ENCODE measurements around the gene SGMS2. TPM values are rescaled to one million over a fixed set of nuclear protein-coding genes. Genes with fewer than 3 reads are reported as not detected.

The SGMS2 gene
- total and polyA plus RNA-seq, 2 of the 4 experiments (the other 2 are of a cell fraction) = 13.4 to 37.5 TPM

GRCh38 chr4:107856901-107857300 lies 32.2 kb downstream of the SGMS2 start:
- no peak for ATAC-seq (ENCODE audit: low read depth)
- H3K9me1 ChIP-seq (ENCODE audit: insufficient read depth, low read length) = no peaks in the 10 kb centered on the region
- no peaks in the 10 kb centered on the region for H3K36me3 ChIP-seq (ENCODE audit: control insufficient read depth, insufficient read depth, low read length)
- no peak overlapping the region for H4K8ac ChIP-seq (ENCODE audit: low read depth in 2 of 2, low read length in 2 of 2)
- H2BK120ac ChIP-seq (ENCODE audit: low read depth, low read length) = no peak overlapping the region
- no peak overlapping the region for H2BK15ac ChIP-seq (ENCODE audit: low read depth, low read length)
- no CpG with 5 or more reads among the region's 1 CpG for WGBS, 2 experiments (ENCODE audit: extremely low coverage in 2 of 2, insufficient read length in 1 of 2)
- no peak overlapping the region for H3K27ac ChIP-seq (ENCODE audit: insufficient read depth, low read length)
- ChIA-PET POLR2A (ENCODE audit: unreplicated experiment) (no interaction called here), CTCF (no interaction called here)
- TF ChIP-seq USF2 (IDR thresholded peaks at IDR 0.05; ENCODE audit: low read depth, low read length) = no peak
- TF ChIP-seq POLR2A (IDR thresholded peaks at IDR 0.05; ENCODE audit: low read depth, low read length) = no peak
- no peak for TF ChIP-seq NFE2L2 (IDR thresholded peaks at IDR 0.05; ENCODE audit: low read depth, low read length)
- no peak for TF ChIP-seq FOS (IDR thresholded peaks at IDR 0.05; ENCODE audit: low read depth, low read length)
- no peak for TF ChIP-seq MXI1 (IDR thresholded peaks at IDR 0.05; ENCODE audit: borderline replicate concordance, low read depth, low read length)
- no peak for TF ChIP-seq SMC3 (IDR thresholded peaks at IDR 0.05; ENCODE audit: low read depth, low read length)
- no peak for TF ChIP-seq MAFK (IDR thresholded peaks at IDR 0.05; ENCODE audit: low read depth, low read length)
- no peak for TF ChIP-seq MAZ (IDR thresholded peaks at IDR 0.05; ENCODE audit: borderline replicate concordance, low read depth, low read length)
- TF ChIP-seq BHLHE40 (IDR thresholded peaks at IDR 0.05; ENCODE audit: low read depth, low read length) = no peak
- TF ChIP-seq CHD1 (IDR thresholded peaks at IDR 0.05; ENCODE audit: low read depth, low read length) = no peak
- no peak for TF ChIP-seq RFX5 (IDR thresholded peaks at IDR 0.05; ENCODE audit: low read depth, low read length)
- no peak for TF ChIP-seq RCOR1 (IDR thresholded peaks at IDR 0.05; ENCODE audit: insufficient replicate concordance, low read length)
- no peak for TF ChIP-seq CTCF (conservative IDR thresholded peaks at IDR 0.05; ENCODE audit: low read depth, low read length)
- TF ChIP-seq ELK1 (IDR thresholded peaks at IDR 0.05; ENCODE audit: borderline replicate concordance, low read depth, low read length) = no peak
- TF ChIP-seq CEBPB (IDR thresholded peaks at IDR 0.05; ENCODE audit: low read depth, low read length) = no peak
- no peak overlapping the region for H3K23ac ChIP-seq (ENCODE audit: low read depth, low read length)
- no peak overlapping the region for H3K56ac ChIP-seq (ENCODE audit: extremely low read depth, insufficient read depth, low read length)
- H2AFZ ChIP-seq (replicated peaks; ENCODE audit: low read length, poor library complexity) = no peak overlapping the region
- H4K5ac ChIP-seq (ENCODE audit: low read depth, low read length) = no peak overlapping the region
- no peak overlapping the region for H2BK20ac ChIP-seq (ENCODE audit: low read depth, low read length)
- no peak for DNase-seq
- BruUV-seq (replicated peaks) = no TSS peak
- no peaks in the 10 kb centered on the region for H3K27me3 ChIP-seq (ENCODE audit: control insufficient read depth, insufficient read depth, low read length)
- H4K91ac ChIP-seq (ENCODE audit: insufficient read depth, low read depth, low read length) = no peak overlapping the region
- H2AK9ac ChIP-seq (replicated peaks; ENCODE audit: low read depth, low read length, poor library complexity) = no peak overlapping the region
- no peak overlapping the region for H3K4me3 ChIP-seq (ENCODE audit: insufficient read depth, low read depth, low read length)
- no peak overlapping the region for H2BK5ac ChIP-seq (ENCODE audit: low read depth, low read length, poor library complexity, severe bottlenecking)
- no peak overlapping the region for H2AK5ac ChIP-seq (ENCODE audit: low read depth, low read length)
- no peak overlapping the region for H3K4me2 ChIP-seq (ENCODE audit: low read depth, low read length)
- H3K4me1 ChIP-seq (ENCODE audit: control insufficient read depth, insufficient read depth, low read length) = no peaks in the 10 kb centered on the region
- no peak overlapping the region for H3K4ac ChIP-seq (ENCODE audit: low read depth, low read length)
- in situ Hi-C loops (cut with MboI; ENCODE audit: low sequenced_read_pairs) (no loop called here), intact Hi-C loops (cut with micrococcal nuclease) (no loop called here), dilution Hi-C loops (cut with HindIII; ENCODE audit: low sequenced_read_pairs, unreplicated experiment) (no loop called here)
- no peak overlapping the region for H3K14ac ChIP-seq (replicated peaks; ENCODE audit: low read depth, low read length)
- no peak overlapping the region for H3K9ac ChIP-seq (ENCODE audit: low read depth, low read length)
- H3K79me1 ChIP-seq (ENCODE audit: low read depth in 1 of 2, low read length in 2 of 2) = peaks cover 0 to 7% of the 10 kb centered on the region in 2 experiments; a peak in 1 of 4 replicates
- H3K9me3 ChIP-seq (ENCODE audit: control insufficient read depth, insufficient read depth, low read length) = no peaks in the 10 kb centered on the region
- H4K20me1 ChIP-seq (ENCODE audit: insufficient read depth, low read length) = no peaks in the 10 kb centered on the region; the same call in 1 of the 2 replicates
- H3K18ac ChIP-seq (ENCODE audit: low read depth, low read length) = no peak overlapping the region
